T-helper 17 cell (primary cell): ENCODE results near the gene ANKRD44. TPM values are rescaled to one million over a fixed set of nuclear protein-coding genes. Genes with fewer than 3 reads are reported as not detected.

Source experiments
- ATAC-seq: fragments of 150-1000 bp; cut with Tn5 transposase; 2 replicates; pipeline ENCODE4 v1.10.0; 2021; ENCODE audit warnings: mild to moderate bottlenecking, moderate library complexity
- DNase-seq, 3 donors: peaks; one replicate each; pipeline versions ENCODE4 v3.0.0 to v3.0.0-alpha.2; 2020 to 2021
- H3K9me3 ChIP-seq: one replicate; pipeline ENCODE4 v1.7.0; 2013; ENCODE audit warnings: low read length, mild to moderate bottlenecking; ENCODE audit not compliant: control insufficient read depth, poor library complexity, severe bottlenecking
- H3K27ac Mint-ChIP-seq: one replicate; pipeline ENCODE4 v1.8.0; 2022; ENCODE audit warnings: mild to moderate bottlenecking, moderate library complexity, mixed read lengths
- H3K27me3 Mint-ChIP-seq: one replicate; pipeline ENCODE4 v1.8.0; 2022; ENCODE audit warnings: mixed read lengths
- H3K36me3 Mint-ChIP-seq: one replicate; pipeline ENCODE4 v1.8.0; 2022; ENCODE audit warnings: low read depth, mixed read lengths
- H3K4me1 Mint-ChIP-seq: one replicate; pipeline ENCODE4 v1.8.0; 2022; ENCODE audit warnings: mild to moderate bottlenecking, mixed read lengths
- H3K4me3 Mint-ChIP-seq: one replicate; pipeline ENCODE4 v1.8.0; 2022; ENCODE audit warnings: mild to moderate bottlenecking, moderate library complexity, mixed read lengths
- total RNA-seq, 4 donors: library from RNA in 2 of 4; stranded (reverse) in 2 of 4; gene quantifications; one replicate each; pipeline ENCODE4 v1.2.3 and lab custom pipeline; 2022 to 2026

The ANKRD44 gene
- total RNA-seq, 2 donors from 2014 or later: 232 to 246 TPM

DNA sequence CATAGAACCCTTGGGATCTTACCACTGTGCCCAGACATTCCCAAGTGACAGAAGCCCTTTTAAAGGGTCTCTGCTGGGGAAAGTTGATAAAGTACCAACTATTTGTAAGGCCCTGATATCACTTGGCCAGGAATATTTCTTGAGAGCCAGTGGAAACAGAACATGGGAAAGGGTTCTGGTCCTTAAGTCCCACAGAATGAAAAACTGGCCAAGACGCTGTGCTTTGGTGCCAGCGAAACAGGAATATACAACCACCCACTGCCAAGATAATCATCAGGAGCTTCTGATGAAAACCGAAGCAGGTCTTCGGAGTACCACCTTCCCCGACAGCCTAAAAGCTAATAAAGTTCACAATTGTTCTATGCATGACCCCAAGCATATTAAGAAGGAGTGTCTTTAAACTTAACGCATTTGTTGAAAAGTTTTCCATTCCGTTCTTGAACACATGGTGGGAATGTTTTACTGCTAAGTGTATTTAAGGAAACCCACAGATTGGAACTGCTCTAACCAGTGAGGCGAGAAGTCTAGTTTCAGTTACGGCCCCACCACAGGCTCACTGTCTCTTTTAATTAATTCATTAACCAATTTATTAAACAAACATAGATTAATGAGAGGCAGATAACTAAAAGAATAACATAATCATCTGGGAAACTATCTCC is 152.6 kb downstream of the ANKRD44 start:
- Mint-ChIP-seq H3K27ac (peak overlapping the region; percentile 93), H3K4me3 (no peak overlapping the region), H3K36me3 (peaks cover 2% of the 10 kb centered on the region)

DNA sequence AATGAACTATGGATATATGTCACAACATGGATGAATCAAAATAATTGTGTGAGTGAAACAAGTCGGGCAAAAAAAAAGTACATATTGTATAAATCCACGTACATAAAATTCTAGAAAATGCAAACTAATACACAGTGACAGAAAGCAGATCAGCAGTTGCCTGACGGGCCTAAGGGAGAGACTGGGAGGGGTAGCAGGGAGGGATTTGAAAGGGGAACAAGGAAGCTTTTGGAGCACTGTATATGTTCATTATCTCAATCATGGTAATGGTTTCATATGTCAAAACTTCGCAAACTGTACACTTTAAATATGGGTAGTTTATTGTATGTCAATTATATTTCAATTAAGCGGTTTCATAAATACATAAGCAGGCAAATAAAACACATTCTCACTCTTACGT is 153.8 kb downstream of the ANKRD44 start:
- H3K4me3 Mint-ChIP-seq: no peak overlapping the region
- H3K27ac Mint-ChIP-seq: no peak overlapping the region
- H3K27me3 Mint-ChIP-seq: no peaks in the 10 kb centered on the region
- peaks cover 2% of the 10 kb centered on the region for H3K36me3 Mint-ChIP-seq
- H3K9me3 ChIP-seq: no peaks in the 10 kb centered on the region
- H3K4me1 Mint-ChIP-seq: peaks cover 56% of the 10 kb centered on the region
- ATAC-seq: no peak
- DNase-seq: no peak

More for the DNA sequence above, 152.6 kb downstream of the ANKRD44 start:
- DNase-seq: no peak
- H3K9me3 ChIP-seq: no peaks in the 10 kb centered on the region
- Mint-ChIP-seq H3K27me3 (no peaks in the 10 kb centered on the region), H3K4me1 (peaks cover 55% of the 10 kb centered on the region)
- no peak for ATAC-seq

DNA sequence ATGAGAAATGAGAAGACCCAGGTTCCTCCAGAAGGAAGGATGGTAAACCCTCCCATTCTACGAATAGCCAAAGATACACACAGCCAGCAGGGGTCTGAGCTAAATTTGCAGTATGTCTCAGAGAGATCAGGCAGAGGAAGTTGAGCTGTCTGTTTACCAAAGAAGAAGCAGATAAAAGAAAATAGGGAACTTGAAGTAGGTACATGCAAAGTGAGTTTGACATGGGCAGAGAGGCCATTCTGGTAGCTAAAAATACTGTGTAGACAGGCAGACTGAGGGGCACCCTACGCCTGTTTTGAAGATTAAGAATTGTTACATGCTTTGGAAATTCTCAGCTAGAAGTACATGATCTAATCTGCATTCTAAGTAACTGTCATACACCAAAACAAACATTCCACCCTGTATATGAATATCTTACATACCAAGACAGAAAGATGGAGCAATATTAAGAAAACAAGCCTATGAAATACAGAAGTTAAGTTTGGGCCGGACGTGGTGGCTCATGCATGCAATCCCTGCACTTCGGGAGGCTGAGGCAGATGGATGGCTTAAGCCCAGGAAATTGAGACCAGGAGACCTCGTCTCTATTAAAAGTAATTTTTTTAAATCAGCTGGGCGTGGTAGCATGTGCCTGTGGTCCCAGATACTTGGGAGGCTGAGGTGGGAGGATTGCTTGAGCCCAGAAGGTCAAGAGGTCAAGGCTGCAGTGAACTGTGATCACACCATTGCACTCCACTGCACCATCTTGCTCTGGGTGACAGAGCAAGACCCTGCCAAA is 157.9 kb downstream of the ANKRD44 start:
- peak overlapping the region; percentile 86 for H3K4me3 Mint-ChIP-seq
- H3K9me3 ChIP-seq: no peaks in the 10 kb centered on the region
- H3K36me3 Mint-ChIP-seq: no peaks in the 10 kb centered on the region
- no peak for DNase-seq
- H3K27ac Mint-ChIP-seq: peak overlapping the region; percentile 98
- no peaks in the 10 kb centered on the region for H3K27me3 Mint-ChIP-seq
- peaks cover 56% of the 10 kb centered on the region for H3K4me1 Mint-ChIP-seq
- ATAC-seq: peak; percentile 83

DNA sequence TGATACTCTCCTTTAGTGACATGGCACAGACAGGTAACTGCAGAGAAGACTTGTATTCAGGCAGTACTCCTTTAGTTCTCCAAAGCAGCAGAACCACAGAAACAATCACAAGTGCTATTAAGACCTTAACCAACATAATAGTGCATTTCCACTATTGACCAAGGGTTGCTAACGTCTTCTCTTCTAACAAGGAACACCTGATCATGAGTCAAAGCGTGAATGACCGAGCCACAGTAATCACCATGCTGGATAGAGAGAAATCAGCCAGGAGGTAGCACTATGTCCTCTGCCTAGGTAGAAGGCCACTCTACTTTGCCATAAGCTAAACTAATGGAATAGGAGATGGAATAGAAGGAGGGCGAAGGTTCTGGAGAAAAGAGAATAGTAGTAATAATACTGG is 161.0 kb downstream of the ANKRD44 start:
- Mint-ChIP-seq H3K4me1 (peaks cover 73% of the 10 kb centered on the region), H3K4me3 (no peak overlapping the region), H3K27ac (peak overlapping the region; percentile 98), H3K36me3 (no peaks in the 10 kb centered on the region), H3K27me3 (no peaks in the 10 kb centered on the region)
- DNase-seq (no peak), ATAC-seq (no peak)
- no peaks in the 10 kb centered on the region for H3K9me3 ChIP-seq

DNA sequence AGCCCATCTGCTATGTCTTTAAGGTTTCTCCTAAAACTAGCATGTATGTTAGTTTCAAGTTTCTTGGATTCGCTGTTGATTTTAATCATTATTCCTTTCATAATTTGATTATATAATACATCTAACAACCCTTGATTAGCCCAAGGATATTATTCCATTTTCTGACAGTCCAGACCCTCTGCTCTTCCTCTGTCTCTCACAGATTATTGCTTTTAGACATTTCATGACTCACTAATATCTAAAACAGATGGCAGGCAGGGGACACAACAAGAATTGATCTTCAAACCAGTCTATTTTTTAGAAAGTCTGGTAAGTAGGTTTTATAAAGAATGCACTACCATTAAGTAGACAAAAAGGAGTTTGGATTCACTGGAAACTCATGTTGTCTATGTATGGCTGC is 162.2 kb downstream of the ANKRD44 start:
- Mint-ChIP-seq H3K4me3 (no peak overlapping the region), H3K27me3 (no peaks in the 10 kb centered on the region), H3K27ac (peak overlapping the region; percentile 98), H3K4me1 (peaks cover 69% of the 10 kb centered on the region), H3K36me3 (no peaks in the 10 kb centered on the region)
- H3K9me3 ChIP-seq: no peaks in the 10 kb centered on the region
- DNase-seq (no peak), ATAC-seq (no peak)

DNA sequence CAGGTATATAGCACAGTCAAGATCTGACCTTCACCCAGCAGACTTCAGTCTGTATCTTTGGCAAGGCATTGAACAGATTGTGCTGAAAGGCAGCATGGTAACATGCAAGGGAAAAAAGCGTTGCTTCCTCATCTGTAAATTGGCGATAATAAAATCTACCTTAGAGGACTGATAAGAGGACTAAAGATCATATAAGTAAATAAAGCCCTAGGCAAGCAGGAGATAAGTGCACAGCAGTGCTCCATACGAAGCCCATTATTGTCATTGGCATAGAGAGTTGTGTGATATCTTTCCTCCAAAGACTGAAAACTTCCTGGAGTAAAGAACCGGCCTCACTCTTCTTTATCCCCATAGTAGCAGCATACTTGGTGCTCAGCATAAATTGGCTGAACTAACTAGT is 162.6 kb downstream of the ANKRD44 start:
- peak overlapping the region; percentile 98 for H3K27ac Mint-ChIP-seq

DNA sequence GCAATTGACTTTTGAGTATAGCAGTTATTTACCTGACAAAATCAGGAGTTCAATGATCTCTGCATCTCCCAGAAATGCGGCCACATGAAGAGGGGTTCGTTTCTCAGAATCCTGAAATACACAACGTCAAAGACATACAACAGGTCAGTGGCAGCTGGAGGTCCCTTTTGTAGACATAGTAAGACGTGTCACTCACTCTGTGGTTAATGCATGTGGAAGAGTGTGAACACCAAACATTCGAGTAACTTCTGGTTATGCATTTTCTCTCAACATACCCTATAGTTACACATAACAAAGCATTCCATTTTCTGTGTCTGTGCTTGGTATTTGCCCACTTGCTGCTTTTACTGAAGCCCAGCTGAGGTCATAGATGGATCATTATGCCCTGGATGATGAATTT is 163.6 kb downstream of the ANKRD44 start:
- Mint-ChIP-seq H3K4me1 (peaks cover 57% of the 10 kb centered on the region), H3K36me3 (no peaks in the 10 kb centered on the region), H3K27me3 (no peaks in the 10 kb centered on the region), H3K4me3 (no peak overlapping the region), H3K27ac (peak overlapping the region; percentile 98)
- no peak for DNase-seq
- no peaks in the 10 kb centered on the region for H3K9me3 ChIP-seq
- no peak for ATAC-seq

More for the DNA sequence above, 162.6 kb downstream of the ANKRD44 start:
- Mint-ChIP-seq H3K36me3 (no peaks in the 10 kb centered on the region), H3K4me1 (peaks cover 64% of the 10 kb centered on the region), H3K27me3 (no peaks in the 10 kb centered on the region), H3K4me3 (no peak overlapping the region)
- no peaks in the 10 kb centered on the region for H3K9me3 ChIP-seq
- DNase-seq (no peak), ATAC-seq (no peak)

DNA sequence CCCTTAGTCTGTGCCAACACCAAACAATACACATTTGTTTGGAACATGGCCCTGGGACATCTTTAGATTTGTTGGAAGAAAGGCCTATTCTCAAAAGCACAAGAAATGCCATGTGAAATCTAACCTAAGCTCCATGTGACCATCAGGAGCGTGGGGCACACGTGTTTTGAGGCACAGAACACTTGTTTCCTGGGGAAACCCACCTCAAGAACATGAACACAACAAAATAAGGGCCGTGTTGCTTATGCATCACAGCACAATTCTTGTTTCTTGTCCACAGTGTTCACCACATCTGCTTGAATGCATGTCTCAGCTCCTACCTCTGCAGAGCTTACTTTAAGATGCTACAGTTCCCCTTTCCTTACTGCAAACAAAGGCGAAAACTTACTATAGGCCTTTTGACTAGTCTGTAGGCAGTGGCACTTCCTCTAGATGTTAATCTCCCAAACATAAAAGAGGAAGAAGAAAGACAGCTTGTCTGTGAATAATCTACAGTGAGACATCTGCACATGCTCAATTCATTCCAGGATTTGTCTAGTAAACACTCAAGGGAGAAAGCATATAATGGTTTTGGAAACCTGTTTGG is 165.0 kb downstream of the ANKRD44 start:
- ATAC-seq: peak; percentile 90
- no peak for DNase-seq
- no peaks in the 10 kb centered on the region for H3K27me3 Mint-ChIP-seq
- H3K9me3 ChIP-seq: no peaks in the 10 kb centered on the region
- H3K27ac Mint-ChIP-seq: peak overlapping the region; percentile 98
- no peak overlapping the region for H3K4me3 Mint-ChIP-seq
- H3K4me1 Mint-ChIP-seq: peaks cover 56% of the 10 kb centered on the region
- H3K36me3 Mint-ChIP-seq: no peaks in the 10 kb centered on the region

DNA sequence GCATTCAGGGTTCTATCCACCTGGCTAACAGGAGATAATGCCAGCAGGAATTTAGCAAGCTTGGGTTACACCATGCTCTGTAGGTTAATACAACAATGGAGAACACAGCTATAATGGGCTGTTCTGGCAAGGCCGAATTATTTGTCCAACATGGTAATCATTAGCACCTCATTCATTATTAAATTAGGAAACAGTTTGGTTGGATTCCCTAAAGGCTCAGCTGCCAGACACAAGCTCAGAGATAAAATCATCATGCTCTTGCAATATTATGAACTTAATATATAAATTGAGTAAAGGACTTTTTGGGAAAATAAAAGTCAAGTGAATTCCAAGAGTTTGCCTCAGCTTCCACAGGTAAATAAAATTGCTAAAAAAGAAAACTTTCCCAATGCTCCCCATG is 166.4 kb downstream of the ANKRD44 start:
- Mint-ChIP-seq H3K27ac (peak overlapping the region; percentile 98), H3K36me3 (no peaks in the 10 kb centered on the region), H3K27me3 (no peaks in the 10 kb centered on the region), H3K4me1 (peaks cover 47% of the 10 kb centered on the region), H3K4me3 (no peak overlapping the region)
- no peaks in the 10 kb centered on the region for H3K9me3 ChIP-seq
- DNase-seq (no peak), ATAC-seq (no peak)

DNA sequence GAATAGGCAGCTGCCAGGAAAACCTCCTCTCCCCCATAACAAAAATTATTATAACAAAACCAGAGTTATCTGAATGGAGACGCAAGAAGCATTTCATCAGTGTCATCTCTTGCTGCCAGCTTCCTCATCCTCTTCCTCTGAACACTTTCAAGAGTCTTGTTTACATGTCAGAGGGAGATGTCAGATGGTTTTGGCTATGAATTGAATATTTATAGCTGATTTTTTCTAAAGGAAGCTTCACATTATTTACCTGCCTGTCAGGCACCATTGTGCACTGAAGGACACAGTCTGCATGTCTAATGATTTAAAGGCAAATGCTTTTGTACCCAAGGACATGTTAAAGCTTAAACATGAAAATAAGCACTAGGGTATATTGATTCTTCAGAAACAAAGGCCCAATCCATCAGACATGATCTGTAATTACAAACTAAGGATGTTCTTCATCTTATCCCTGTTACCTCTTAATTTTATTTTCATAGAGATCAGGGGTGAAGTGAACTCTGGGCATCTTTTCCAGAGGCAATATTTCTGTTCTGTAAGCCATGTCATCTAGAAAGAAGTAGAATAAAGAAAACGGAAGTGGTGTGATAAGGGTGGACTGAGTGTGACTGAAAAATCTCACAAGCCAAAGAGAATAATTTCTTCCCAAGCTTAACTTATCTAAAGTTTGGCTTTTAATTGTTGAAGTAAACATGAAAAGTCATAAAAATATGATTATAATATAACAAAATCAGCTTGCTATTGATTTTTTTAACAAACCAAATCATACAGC is 168.7 kb downstream of the ANKRD44 start:
- H3K9me3 ChIP-seq: no peaks in the 10 kb centered on the region
- Mint-ChIP-seq H3K36me3 (no peaks in the 10 kb centered on the region), H3K4me3 (peak overlapping the region; percentile 36), H3K27me3 (no peaks in the 10 kb centered on the region), H3K27ac (peak overlapping the region; percentile 94), H3K4me1 (peaks cover 51% of the 10 kb centered on the region)
- DNase-seq (no peak), ATAC-seq (no peak)

DNA sequence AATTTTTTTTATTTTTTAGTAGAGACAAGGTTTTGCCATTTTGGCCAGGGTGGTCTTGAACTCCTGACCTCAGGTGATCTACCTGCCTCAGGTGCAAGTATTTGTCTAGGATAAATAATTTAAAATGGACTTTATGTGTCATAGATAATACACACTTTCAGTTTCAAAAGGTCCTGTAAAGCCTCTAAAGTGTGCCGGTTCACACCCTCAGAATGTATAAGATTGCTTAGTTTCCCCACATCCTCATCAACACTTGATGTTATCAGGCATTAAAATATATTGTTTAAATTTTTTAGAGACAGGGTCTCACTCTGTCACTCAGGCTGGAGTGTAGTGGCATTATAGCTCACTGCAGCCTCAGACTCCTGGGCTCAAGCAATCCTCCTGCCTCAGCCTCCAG is 170.5 kb downstream of the ANKRD44 start:
- H3K4me1 Mint-ChIP-seq: peaks cover 55% of the 10 kb centered on the region
- peak overlapping the region; percentile 94 for H3K27ac Mint-ChIP-seq
- no peaks in the 10 kb centered on the region for H3K9me3 ChIP-seq
- no peak overlapping the region for H3K4me3 Mint-ChIP-seq
- peaks cover 7% of the 10 kb centered on the region for H3K36me3 Mint-ChIP-seq
- ATAC-seq (peak; percentile 32), DNase-seq (no peak)
- no peaks in the 10 kb centered on the region for H3K27me3 Mint-ChIP-seq

DNA sequence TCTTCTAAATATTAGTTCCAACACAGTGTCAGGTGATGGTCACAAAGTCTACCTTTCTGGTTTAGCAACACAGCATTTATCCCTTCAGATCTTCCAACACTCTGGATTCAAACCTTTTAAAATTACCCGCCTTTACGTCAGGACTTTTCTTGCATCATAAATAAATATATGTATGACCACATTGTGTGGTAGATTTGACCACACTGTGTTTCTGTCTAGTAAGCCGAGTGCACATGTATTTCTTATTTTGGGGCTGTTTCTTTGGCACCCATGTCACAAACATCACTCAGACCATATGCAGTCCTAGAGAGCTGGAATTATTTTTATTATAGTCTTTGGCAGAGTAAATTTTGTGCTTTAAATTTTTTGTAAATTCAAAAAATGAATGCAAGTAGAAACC is 172.1 kb downstream of the ANKRD44 start:
- ATAC-seq (peak; percentile 31), DNase-seq (no peak)
- no peaks in the 10 kb centered on the region for H3K27me3 Mint-ChIP-seq
- peaks cover 7% of the 10 kb centered on the region for H3K36me3 Mint-ChIP-seq
- H3K27ac Mint-ChIP-seq: peak overlapping the region; percentile 94
- H3K9me3 ChIP-seq: no peaks in the 10 kb centered on the region
- peak overlapping the region; percentile 41 for H3K4me3 Mint-ChIP-seq
- peaks cover 54% of the 10 kb centered on the region for H3K4me1 Mint-ChIP-seq
